Measurements from ENCODE around the gene TATDN2.

Gene TATDN2

GRCh38 chr3:10272977-10273376 lies 24.7 kb downstream of the TATDN2 start:
- DNase-seq = no peak

GRCh38 chr3:10273702-10274305 lies 25.5 kb downstream of the TATDN2 start:
- no peak for DNase-seq

- no peak for DNase-seq
Observed at GRCh38 chr3:10274601-10275000, 26.3 kb downstream of the TATDN2 start.

- DNase-seq = no peak
Observed at GRCh38 chr3:10277115-10277625, 28.9 kb downstream of the TATDN2 start.

GRCh38 chr3:10278501-10278900 lies 30.2 kb downstream of the TATDN2 start:
- DNase-seq = no peak

- no peak for DNase-seq
Observed at GRCh38 chr3:10279384-10280176, 31.3 kb downstream of the TATDN2 start.

GRCh38 chr3:10280177-10280529 lies 31.9 kb downstream of the TATDN2 start:
- no peak for DNase-seq

GRCh38 chr3:10280571-10280970 lies 32.3 kb downstream of the TATDN2 start:
- no peak for DNase-seq

- DNase-seq = no peak
Observed at GRCh38 chr3:10281951-10282350, 33.7 kb downstream of the TATDN2 start.

- peak; percentile 3 for DNase-seq
Observed at GRCh38 chr3:10283638-10284037, 35.4 kb downstream of the TATDN2 start.

GRCh38 chr3:10284496-10284895 lies 36.2 kb downstream of the TATDN2 start:
- no peak for DNase-seq

GRCh38 chr3:10285272-10286132 lies 37.2 kb downstream of the TATDN2 start:
- no peak for DNase-seq

- no peak for DNase-seq
Observed at GRCh38 chr3:10286133-10286524, 37.9 kb downstream of the TATDN2 start.

- no peak for DNase-seq
Observed at GRCh38 chr3:10286596-10287295, 38.5 kb downstream of the TATDN2 start.

- no peak for DNase-seq
Observed at GRCh38 chr3:10287936-10288574, 39.8 kb downstream of the TATDN2 start.

- DNase-seq = no peak
Observed at GRCh38 chr3:10288575-10288960, 40.3 kb downstream of the TATDN2 start.

GRCh38 chr3:10289077-10289476 lies 40.8 kb downstream of the TATDN2 start:
- DNase-seq = no peak

- no peak for DNase-seq
Observed at GRCh38 chr3:10289787-10290355, 41.6 kb downstream of the TATDN2 start.

- DNase-seq = no peak
Observed at GRCh38 chr3:10290481-10291176, 42.4 kb downstream of the TATDN2 start.

GRCh38 chr3:10291641-10292040 lies 43.4 kb downstream of the TATDN2 start:
- DNase-seq = no peak

Data from NCI-H345 (cell line).